Occipital lobe (tissue), 2 donors: Measurements from ENCODE around the gene NKX2-3. TPM values are rescaled to one million over a fixed set of nuclear protein-coding genes. Genes with fewer than 3 reads are reported as not detected.

Experiments
- DNase-seq: peaks from one replicate; lab custom pipeline; 2025; lab: John Stamatoyannopoulos, UW
- total RNA-seq: library from RNA; depleted of rRNA; stranded (reverse); fragments of >200 nt; gene quantifications from one replicate; pipeline ENCODE4 v1.2.3, GENCODE V29; 2014

NKX2-3 gene
- total RNA-seq, 1 donor from 2014 or later: not detected

DNA sequence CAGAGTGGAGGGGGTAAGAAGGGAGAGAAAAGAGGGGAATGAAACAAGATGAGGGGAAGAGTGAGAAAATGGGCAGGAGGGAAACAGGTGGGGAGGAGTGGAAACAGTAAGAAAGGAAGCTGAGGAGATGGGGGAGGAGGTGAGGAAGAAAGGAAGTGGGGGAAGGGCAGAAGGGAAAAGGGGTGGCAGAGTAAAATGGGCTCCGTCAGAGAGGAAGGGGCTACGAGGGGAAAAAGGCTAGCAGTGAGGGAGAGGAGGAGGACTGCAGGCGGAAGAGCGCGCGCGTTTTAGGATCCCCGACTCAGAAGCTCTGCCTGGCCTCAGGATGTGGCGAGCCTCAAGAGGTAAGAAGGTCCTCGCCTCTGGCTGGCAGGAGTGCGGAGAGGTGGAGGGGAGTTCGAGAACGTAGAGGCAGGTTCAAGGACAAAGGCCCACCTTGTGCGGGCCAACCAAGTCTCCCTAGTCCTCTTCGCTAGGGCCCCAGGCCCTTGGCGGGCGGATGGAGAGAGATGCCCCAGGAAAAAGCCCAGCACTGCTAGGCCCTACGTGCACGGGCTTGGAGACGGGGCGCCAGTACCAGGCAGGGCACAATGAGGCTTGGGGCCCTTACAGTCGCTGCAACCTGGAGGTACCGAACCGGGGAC, 5.8 kb upstream of the NKX2-3 start:
- no peak for DNase-seq

DNA sequence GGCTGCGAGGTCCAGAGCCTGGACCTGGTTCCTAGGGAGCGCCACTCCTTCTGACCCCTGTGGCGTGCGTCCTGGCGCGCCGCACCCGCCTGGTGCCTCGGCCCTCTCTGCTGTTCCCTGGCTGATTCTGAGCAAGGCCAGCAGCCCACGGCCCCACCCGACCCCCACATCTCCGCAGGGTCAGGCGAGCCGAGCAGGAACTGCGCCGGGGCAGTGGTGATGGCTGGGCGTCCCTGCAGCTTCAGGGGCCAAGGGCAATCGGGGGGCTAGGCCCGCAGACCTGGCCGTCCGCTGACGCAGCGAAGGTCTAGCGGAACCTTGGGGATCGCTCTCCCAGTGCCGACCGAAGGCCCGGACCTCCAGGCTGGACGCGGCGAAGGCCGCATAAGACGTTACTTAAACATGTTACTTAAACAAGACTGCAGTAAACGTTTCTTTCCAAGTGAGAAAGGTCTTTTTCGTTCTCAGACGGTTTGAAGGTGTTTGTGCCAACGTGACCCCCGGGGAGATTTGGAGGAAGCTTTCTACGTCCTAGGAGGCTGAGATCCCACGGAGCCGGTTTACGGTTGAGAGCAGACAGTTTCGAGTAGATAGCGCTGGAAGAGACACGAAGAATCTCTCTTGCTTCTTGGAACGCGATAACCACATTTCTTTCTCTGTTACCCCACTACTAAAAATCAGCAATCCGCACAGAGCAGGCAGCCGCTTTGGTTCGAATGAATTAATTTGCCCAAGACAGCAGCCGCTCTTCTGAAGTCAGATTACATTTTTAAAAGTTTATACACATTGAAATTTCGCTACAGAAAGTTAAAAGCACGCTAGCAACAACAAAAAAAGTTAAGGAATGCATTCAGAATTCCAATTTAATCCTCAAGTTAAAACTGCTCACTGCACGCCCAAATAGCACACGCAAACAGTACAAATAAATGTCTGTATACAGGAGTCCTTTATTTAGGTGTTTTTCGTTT, 4.9 kb upstream of the NKX2-3 start:
- no peak for DNase-seq

DNA sequence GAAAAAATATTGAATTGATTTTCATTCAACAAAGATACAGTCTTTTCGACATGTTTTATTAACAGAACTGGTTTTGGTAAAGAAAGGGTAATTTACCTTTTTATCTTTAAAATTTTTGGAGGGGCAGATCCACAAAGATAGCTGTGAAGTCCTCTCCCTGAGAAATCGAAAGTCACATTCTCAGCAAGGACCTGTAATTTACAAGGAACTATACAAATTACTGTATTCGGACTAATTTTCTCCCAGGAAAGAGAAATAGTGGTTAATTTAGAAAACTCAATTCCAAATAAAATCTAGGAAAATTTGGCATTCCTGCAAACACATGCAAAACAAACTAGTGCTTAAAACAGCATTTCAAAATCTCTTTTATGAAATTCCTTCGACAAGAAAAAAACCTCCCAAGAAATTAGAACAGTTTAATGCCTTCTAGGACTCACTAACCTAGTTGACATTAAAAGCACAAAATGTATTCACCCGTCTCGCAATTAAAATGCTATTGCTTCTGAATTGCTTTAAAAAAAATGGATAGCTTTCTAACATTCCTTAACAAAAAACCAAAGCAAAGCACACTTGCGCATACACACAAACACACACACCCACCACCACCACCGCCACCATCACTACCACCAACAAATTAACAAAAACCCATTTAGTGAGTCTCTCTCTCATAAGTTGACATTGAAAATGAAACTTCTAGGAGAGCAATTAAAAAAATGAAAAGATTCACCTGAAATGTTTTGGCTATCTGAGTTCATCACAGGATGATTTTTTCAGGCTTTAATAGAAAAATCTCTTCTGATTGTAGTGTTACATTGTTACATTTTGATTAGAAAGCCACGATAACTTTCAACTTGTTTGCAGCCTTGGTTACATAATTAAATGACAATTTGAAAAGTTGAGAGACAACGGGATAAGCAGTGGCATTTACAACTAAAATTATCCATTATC, 4.0 kb upstream of the NKX2-3 start:
- DNase-seq: no peak

DNA sequence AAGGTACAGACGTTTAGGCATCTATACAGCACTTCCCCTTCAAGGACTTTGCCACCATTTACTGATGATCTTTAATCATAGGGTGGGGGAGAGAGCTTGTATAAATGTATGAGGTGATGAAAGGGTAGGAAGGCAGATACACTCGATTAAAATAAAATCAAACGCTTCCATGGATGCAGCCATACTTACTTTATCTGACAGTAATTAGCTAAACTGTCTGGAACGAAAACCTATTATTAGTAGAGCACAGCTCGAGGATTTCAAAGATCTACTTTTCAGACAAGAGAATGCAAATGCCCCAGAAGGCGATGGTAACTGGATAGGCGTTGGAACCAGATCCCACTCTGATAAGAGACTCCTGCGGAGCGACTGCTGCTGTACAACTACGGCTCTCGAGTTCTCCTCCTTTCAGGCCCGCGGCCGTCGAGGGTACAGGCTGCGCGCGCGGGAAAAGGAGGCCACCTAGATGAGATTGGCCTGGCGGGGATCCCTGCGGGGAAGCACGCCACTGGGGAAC, 3.1 kb upstream of the NKX2-3 start:
- no peak for DNase-seq

DNA sequence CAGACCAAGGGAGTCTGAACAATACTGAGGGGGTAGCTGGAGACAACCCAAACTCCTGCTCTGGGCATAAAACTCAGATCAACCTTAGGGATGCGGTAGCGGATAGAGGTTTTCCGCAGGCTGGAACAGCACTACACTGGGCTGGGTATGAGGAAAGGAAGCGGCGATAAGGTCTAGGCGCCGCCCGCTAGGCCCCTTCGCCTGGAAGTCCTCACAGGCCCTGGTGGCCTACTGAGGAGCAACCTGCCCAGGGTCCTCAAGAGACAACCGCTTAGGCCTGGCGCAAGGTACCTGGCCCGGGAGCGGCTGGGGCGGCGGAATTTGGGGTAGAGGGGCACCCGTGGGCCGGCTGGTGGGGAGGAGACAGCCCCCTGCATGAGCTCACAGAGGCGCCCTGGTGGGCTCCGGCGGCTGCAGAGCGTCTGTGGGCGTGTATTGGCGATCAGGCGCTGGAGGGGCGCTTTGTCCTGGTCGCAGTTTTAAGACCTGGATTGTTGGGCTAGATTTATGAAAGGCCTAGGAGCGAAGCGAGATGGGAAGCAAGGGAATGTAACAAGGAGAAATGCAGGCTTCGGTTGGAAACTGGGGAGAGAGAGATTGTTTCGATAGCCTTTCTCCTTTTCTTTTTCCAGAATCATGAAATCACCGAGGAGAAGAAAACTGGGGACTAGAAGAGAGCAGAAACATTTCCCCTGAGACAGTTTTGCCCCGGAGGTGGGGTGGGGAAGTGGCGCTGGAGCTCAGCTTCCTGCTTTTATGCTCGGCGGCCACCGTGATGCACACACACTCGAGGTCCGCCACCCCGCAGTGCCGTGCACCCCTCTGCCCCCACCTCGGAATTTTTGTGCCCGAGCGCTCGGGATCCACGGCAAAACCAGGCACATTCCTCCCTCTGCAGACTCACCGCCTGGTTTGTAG, 2.4 kb upstream of the NKX2-3 start:
- DNase-seq: no peak

DNA sequence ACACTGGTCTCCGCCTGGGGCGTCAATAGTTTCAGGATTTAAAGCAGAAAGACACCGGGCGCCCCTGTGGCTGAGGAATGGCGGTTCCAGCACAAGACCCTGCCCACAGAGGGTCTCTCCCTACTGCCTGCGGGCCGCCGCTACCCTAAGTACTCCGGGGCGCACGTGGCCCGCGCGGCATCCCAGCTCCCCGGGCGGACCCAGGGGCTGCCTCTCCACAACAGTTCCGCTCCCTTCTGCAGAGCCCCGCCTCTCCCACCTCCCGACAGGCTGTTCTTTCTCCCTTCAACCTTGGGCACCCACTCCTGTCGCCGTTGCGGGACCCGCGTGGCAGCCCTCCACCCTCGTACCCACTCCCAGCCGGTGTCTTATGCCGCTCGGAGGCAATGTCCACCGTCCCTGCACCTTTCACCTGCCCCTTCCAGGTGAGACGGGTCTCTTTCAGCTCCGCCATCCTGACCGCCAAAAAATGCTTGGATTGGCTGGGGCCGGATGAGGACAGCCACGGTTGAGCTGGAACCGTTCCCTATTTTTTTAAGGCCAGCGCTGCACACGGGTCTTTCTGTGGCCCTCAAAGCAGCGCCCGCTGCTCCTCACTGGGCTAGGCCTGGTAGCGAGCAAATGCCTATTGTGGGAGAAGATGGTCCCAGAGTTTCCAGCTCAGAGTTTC, 1.6 kb upstream of the NKX2-3 start:
- DNase-seq: no peak

DNA sequence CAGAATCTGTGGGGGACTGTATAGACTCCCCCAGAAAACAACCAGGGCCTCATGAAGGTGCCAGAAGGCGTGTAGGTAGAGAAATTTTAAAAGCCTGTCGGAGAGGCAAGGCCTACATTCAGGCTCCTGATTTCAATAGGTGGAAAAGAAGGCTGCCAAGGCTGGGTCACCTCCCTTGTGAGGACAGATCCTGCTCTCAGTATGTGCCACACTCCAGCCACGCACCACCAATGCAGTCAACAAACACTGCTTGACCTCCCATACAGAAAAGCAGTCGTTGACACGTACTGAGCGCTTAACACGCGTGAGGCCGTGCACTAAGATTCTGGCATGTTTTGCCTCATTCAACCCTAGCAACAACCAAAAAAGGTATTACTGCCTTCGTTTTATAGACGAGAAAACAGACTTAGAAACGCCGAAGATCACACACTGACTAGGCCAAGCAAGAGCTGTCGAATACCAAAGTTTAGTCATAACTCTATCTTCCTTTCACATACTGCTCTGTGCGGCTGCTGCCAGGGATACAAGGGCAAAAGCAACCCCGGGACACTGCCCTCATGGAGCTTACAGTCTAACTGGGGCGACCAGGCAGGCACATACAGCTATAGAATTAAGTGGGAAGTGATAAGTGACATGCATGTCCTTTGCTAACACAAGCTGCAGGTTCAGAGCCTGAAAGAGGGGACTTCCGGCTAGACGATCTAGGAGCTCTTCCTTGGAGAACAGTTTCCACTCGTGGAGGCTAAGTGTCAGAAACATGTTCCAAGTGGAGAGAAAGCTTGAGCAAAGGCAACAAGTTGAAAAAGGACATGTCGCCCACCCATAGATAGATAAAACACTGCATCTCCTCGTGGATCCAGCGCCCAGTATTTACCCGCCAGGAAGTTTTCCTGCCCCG, 797 bp upstream of the NKX2-3 start:
- no peak for DNase-seq

DNA sequence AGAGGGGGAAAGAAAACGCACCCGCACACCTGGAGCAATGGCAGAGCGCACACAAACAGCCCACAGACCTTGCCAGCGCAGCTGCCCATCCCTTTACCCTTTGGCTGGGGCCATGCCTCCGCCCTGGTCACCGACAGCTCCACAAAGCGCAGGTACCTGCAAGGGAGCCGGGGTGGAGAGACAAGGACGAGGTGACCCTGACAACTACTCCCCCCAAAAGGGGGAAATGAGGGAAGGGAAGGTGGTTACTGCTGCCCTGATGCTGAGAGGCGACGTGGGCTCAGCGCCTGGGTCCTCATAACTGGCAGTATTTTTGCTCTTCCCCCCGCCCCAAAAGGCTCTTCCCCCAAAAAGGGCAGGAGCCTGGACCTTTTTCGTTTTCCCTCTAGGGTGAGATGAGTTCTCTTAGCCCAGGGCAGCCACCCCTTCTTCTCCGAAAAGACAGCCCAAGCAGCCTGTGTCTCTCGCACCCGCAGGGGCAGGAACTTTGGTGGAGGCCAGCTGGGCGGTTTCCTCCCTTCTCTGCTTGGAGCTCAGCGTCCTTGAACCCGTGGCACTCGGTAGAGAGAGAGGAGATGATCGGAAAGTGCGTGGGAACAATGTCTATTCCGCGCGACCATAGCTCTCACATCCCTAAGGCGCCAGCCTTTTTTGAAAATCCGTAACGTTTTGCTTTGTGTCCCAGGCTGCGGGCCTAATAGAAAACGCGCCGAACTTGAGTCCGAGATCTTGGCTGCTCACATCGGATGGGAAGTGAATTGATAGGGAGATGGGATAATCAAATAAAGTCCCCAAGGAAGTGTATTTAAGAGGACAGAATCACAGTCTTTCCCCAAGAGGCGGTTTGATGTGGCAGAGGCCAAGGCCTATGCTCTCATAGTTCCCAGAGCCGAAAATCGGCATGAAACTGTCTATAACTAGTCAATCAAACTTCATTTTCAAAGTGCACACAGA, 1.0 kb downstream of the NKX2-3 start:
- no peak for DNase-seq

DNA sequence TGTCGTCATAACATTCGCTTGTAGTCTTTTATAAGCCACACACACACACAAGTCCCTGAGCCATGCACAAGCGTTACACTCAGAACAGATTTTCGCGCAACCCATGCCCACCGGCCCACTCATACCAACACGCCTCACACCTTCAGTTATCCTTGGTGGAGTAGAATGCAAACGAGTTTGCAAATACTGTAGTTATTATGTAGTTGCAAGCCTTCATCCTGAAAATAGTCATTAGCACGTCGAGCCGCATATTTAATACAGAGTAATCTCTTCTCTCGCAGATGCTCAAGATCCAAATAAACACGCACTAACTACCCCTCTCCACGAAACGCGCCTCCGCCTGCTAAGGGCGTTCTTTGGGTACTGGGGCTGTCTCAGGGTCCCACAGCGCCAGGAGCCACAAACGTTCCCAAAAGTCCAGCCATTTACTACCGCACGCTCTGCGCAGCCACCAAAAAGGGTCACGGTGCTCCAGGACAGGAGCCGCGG, 1.8 kb downstream of the NKX2-3 start:
- no peak for DNase-seq

DNA sequence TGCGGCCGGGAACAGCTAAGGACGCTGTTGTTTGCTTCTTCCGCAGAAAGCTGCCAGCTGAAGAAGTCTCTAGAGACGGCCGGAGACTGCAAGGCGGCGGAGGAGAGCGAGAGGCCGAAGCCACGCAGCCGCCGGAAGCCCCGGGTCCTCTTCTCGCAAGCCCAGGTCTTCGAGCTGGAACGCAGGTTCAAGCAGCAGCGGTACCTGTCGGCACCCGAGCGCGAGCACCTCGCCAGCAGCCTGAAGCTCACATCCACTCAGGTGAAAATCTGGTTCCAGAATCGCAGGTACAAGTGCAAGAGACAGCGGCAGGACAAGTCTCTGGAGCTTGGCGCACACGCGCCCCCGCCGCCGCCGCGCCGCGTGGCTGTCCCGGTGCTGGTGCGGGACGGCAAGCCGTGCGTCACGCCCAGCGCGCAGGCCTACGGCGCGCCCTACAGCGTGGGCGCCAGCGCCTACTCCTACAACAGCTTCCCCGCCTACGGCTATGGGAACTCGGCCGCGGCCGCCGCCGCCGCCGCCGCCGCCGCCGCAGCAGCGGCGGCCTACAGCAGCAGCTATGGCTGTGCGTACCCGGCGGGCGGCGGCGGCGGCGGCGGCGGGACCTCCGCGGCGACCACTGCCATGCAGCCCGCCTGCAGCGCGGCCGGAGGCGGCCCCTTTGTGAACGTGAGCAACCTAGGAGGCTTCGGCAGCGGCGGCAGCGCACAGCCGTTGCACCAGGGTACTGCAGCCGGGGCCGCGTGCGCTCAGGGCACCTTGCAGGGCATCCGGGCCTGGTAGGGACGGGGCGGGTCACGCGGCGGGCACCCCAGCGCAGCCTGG, 2.4 kb downstream of the NKX2-3 start:
- no peak for DNase-seq

DNA sequence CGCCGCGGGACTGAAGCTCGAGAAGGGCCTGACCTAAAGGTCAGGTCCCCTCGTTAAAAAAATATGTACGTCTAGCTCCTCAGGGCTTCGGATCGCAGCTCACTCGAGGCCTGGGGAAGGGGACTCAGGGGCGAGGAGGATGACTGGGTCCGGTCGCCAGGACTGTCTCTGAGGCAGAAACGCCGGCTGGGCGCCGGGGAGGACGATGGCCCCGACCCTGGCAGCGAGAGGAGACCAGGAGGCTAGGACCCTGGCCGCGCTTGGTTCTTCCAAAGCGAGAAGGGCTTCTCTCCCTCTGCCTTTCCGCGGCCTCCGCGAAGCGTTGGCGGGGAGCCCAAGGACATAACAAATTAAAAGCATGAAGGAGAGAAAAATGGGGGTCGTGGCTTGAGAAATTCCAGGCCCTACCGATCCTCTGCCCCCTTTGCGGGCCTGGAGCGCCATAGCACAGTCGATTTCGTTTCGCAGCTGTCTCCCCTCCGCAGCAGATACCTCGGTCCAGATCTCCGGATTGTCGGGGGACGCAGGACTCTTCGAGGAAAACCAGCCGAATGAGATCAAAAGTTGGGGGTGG, 3.1 kb downstream of the NKX2-3 start:
- no peak for DNase-seq

DNA sequence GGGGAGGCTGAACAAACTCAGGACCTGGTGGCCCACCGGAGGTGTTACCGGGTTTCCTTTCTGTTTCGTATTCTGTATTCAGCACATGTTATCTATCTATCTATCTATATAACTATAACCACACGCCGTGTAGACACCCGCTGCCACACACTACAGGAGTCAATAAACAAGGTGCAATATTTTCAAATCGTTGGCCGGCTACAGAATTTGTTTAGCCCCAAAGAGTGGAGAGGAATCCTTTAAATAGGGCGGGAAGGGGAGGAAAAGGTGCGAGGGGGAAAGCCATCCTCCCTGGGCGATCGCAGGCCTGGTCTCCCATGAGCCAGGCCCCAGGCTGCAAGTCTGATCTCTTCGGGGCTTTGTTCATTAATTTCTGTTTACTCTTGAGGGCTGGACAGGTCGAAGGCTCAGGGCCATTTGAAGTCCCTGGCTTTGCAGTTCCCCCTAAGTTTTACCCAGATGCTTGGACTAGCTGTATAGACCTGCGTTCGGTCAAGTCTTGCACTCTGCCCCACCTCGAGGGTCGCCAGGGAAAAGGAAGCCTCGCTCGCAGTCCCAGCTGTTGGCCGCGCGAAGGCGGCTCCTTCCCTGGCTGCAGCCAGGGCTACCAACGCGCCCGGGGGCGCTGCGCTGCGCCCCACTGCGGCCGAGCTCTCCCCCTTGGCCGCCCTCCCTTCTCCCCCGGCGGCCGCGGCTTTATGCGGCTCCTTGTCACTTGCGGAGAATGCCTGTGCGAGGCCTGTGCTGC, 3.8 kb downstream of the NKX2-3 start:
- no peak for DNase-seq

DNA sequence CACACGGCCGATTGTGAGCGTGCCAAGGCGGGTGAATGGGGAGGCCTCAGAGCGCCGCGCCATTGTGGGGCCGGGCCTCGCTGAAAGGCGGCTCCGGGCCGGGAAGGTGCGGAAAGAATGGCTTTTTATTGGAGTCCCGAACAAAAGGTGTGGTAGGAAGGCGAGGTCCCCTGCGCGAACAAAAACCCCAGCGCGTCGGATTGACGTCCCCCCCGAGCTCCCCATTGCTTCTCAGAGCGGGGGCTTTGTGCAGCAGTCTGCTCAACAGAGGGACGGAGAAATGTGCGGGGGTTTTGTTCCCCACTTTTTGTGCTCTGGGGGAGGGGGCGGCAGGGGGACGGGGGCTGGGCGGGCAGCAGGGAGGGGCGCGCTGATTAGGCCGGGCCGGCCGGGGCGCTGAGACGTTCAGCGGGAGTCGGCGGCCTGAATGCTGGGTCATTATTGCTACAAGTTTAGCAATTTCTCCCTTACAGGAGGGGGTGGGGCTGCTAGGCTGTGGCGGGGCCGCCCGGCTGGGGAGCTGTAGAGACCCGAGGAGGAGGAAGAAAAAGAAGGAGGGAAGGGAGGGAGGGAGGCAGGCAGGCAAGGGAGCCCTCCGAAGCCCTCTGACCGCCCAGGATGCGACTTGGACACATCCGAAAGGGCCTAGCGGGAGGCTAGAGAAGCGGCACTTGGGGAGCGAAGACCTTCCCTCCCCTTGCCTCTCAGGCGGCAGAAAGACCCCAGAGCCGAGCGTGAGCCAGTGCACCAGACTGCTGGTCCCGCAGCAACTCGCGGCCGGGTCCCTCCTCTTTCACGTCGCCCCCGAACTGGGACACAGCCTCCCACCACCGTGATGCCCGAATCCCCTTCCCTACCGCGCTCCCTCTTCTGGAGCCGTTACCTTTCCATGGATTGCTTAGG, 4.6 kb downstream of the NKX2-3 start:
- no peak for DNase-seq
